GM19240 (cell line): ENCODE data around the gene MCM8.

Experiments used
- DNase-seq: peaks from one replicate; pipeline ENCODE4 v3.0.0; 2011; ENCODE audit warnings: low spot score; ENCODE audit not compliant: insufficient read length

MCM8 gene

GRCh38 chr20:6040958-6041807, 90.7 kb downstream of the MCM8 start:
- no peak for DNase-seq

DNA sequence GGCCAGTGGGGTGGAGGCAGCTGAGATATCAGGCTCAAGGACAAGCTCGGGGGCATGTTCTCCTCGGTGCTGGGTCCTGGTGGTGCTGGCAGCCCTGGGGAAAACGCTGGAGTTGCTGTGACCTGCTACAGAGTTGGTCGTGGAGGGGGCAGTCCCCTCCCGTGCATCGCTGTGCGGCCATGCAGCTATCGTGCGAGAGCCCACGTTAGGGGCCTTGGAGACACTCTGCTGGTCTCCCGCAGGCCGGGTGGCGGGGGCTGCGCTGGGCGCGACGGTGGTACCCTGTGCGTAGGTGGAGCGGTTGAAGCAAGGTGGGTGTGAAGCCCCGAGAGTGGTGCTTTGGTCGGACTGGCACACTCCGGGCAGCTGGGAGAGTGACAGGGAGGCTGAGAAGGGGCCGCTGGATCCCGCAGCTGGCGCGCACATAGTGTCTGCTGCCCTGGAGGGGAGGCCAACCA, 91.4 kb downstream of the MCM8 start:
- DNase-seq: no peak

GRCh38 chr20:6044115-6044514, 93.7 kb downstream of the MCM8 start:
- no peak for DNase-seq

- DNase-seq: no peak
Observed at GRCh38 chr20:6045566-6045965, 95.1 kb downstream of the MCM8 start.

- no peak for DNase-seq
Observed at GRCh38 chr20:6046432-6046831, 96.0 kb downstream of the MCM8 start.

DNA sequence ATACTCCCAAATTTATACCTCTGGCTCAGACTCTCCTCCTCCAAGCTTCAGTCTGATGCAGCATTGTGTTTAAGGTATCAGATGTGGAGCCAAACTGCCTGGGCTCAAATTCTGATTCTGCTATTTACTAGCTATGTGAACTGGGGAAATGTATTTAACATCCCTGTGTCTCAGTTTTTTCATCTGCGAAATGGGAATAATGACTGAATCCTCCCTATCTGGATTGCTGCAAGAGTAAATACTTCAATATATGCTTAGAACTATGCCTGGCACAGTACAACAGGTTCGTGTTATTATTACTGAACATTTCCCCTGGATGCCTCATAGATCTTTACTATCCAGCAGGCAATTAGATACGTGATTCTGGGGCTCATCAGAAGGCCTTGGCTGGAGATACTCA, 97.9 kb downstream of the MCM8 start:
- DNase-seq: no peak
